H1 (cell line): ENCODE results near the gene PAK5. TPM values are rescaled to one million over a fixed set of nuclear protein-coding genes. Genes with fewer than 3 reads are reported as not detected.
A peak's percentile ranks its signal among the peaks of the same experiment; 100 is the strongest.

Experiments used
- CTCF ChIA-PET: fragments of 300-600 bp; sonication (Branson Sonifier 250); formaldehyde crosslinking; loops from one replicate; lab custom pipeline; 2021; ENCODE audit not compliant: partially characterized antibody; lab: Charles Lee
- POLR2A ChIA-PET: fragments of 300-600 bp; sonication (Branson Sonifier 250); formaldehyde crosslinking; loops from one replicate; lab custom pipeline; 2021; ENCODE audit warnings: inconsistent platforms; ENCODE audit not compliant: partially characterized antibody; lab: Charles Lee
- DNase-seq, 2 experiments: peaks; one replicate each; pipeline versions ENCODE4 v3.0.0 to v3.0.0-alpha.2; 2010 to 2022; ENCODE audit warnings: low spot score in 2 of 2, low read depth in 1 of 2, mixed read lengths in 1 of 2
- FAIRE-seq: peaks from 2 replicates; lab custom pipeline; 2011; peaks lifted over from hg19 to GRCh38; lab: Jason Lieb, UNC
- H2AFZ ChIP-seq: 2 replicates; pipeline ENCODE4 v1.8.1; 2012; ENCODE audit warnings: low read length, inconsistent platforms
- H2AK5ac ChIP-seq: 2 replicates; pipeline ENCODE4 v1.6.1; 2013; ENCODE audit warnings: low read depth, low read length
- H2BK120ac ChIP-seq: replicated peaks from 2 replicates; pipeline ENCODE3; 2013; ENCODE audit warnings: low read depth, low read length, inconsistent platforms
- H2BK12ac ChIP-seq: 2 replicates; pipeline ENCODE4 v1.6.1; 2013; ENCODE audit warnings: low read depth, low read length
- H2BK15ac ChIP-seq: 2 replicates; pipeline ENCODE4 v1.6.1; 2013; ENCODE audit warnings: low read length
- H2BK20ac ChIP-seq: 2 replicates; pipeline ENCODE4 v1.6.1; 2013; ENCODE audit warnings: low read length
- H2BK5ac ChIP-seq: 2 replicates; pipeline ENCODE4 v1.6.1; 2013; ENCODE audit warnings: low read depth, low read length
- H3K14ac ChIP-seq: 2 replicates; pipeline ENCODE4 v1.6.1; 2013; ENCODE audit warnings: inconsistent platforms; ENCODE audit not compliant: insufficient read length
- H3K18ac ChIP-seq: 2 replicates; pipeline ENCODE4 v1.6.1; 2013; ENCODE audit warnings: low read length; ENCODE audit errors: extremely low read depth
- H3K23ac ChIP-seq: 2 replicates; pipeline ENCODE4 v1.6.1; 2013; ENCODE audit warnings: inconsistent platforms; ENCODE audit not compliant: insufficient read length
- H3K23me2 ChIP-seq: 2 replicates; pipeline ENCODE4 v1.6.1; 2013; ENCODE audit warnings: low read depth, low read length
- H3K27ac ChIP-seq: 2 replicates; pipeline ENCODE4 v1.6.1; 2011; ENCODE audit warnings: low read depth, low read length, inconsistent platforms
- H3K27me3 ChIP-seq, 4 experiments: replicated peaks in 1 of 4; 1 replicate in 1 of 4; 2 replicates in 3 of 4; pipeline versions ENCODE4 v1.6.1 to v1.8.1; 2011 to 2013; ENCODE audit warnings: low read length in 3 of 4, mild to moderate bottlenecking in 3 of 4, inconsistent platforms in 2 of 4, mixed read lengths in 2 of 4, moderate library complexity in 1 of 4; ENCODE audit not compliant: control insufficient read depth in 3 of 4, insufficient read depth in 3 of 4; ENCODE audit errors: extremely low read depth in 1 of 4
- H3K36me3 ChIP-seq, 4 experiments: 2 replicates each; pipeline versions ENCODE4 v1.6.1 to v1.8.1; 2011 to 2013; ENCODE audit warnings: mild to moderate bottlenecking in 4 of 4, low read length in 3 of 4, moderate library complexity in 2 of 4, control low read depth in 1 of 4, inconsistent platforms in 1 of 4; ENCODE audit not compliant: insufficient read depth in 4 of 4, control insufficient read depth in 2 of 4
- H3K4ac ChIP-seq: replicated peaks from 2 replicates; pipeline ENCODE3; 2013; ENCODE audit warnings: low read length, low read depth, mixed read lengths, inconsistent platforms; ENCODE audit not compliant: insufficient read length
- H3K4me1 ChIP-seq, 4 experiments: replicated peaks in 1 of 4; 1 replicate in 1 of 4; 2 replicates in 3 of 4; pipeline versions ENCODE4 v1.6.1 to v1.8.1; 2011 to 2013; ENCODE audit warnings: low read length in 3 of 4, inconsistent platforms in 2 of 4, mixed read lengths in 1 of 4; ENCODE audit not compliant: insufficient read depth in 4 of 4, control insufficient read depth in 3 of 4
- H3K4me2 ChIP-seq, 2 experiments: 2 replicates each; pipeline versions ENCODE4 v1.6.1 to v1.8.1; 2011 to 2013; ENCODE audit warnings: low read depth in 2 of 2, low read length in 2 of 2, control low read depth in 1 of 2, inconsistent platforms in 1 of 2, mild to moderate bottlenecking in 1 of 2; ENCODE audit not compliant: insufficient read depth in 1 of 2
- H3K4me3 ChIP-seq, 4 experiments: fragments of 200-600, 300-600 bp in 1 of 4; sonication (generic), shearing (Covaris generic), sonication (Bioruptor Twin) in 1 of 4; 2 replicates each; pipeline versions ENCODE4 v1.5.1 to v1.8.1; 2011 to 2016; ENCODE audit warnings: low read length in 4 of 4, low read depth in 3 of 4, control low read depth in 2 of 4, inconsistent platforms in 2 of 4, mild to moderate bottlenecking in 2 of 4, mixed read lengths in 1 of 4, moderate library complexity in 1 of 4; ENCODE audit not compliant: insufficient read depth in 2 of 4; ENCODE audit errors: extremely low read depth in 1 of 4
- H3K56ac ChIP-seq: replicated peaks from 2 replicates; pipeline ENCODE3; 2013; ENCODE audit warnings: low read depth, mild to moderate bottlenecking, mixed read lengths, low read length, inconsistent platforms; ENCODE audit not compliant: insufficient read length
- H3K79me1 ChIP-seq: 2 replicates; pipeline ENCODE4 v1.6.1; 2013; ENCODE audit warnings: low read depth, low read length, control low read depth
- H3K79me2 ChIP-seq, 2 experiments: 2 replicates each; pipeline versions ENCODE4 v1.6.1 to v1.8.1; 2012 to 2013; ENCODE audit warnings: low read length in 2 of 2, mild to moderate bottlenecking in 2 of 2, inconsistent platforms in 1 of 2; ENCODE audit not compliant: insufficient read depth in 2 of 2, control insufficient read depth in 1 of 2
- H3K9ac ChIP-seq, 4 experiments: replicated peaks in 1 of 4; 1 replicate in 1 of 4; 2 replicates in 3 of 4; pipeline versions ENCODE4 v1.6.1 to v1.8.1; 2011 to 2013; ENCODE audit warnings: low read depth in 3 of 4, low read length in 3 of 4, control low read depth in 2 of 4, mild to moderate bottlenecking in 2 of 4, moderate library complexity in 2 of 4, inconsistent platforms in 1 of 4; ENCODE audit errors: extremely low read depth in 1 of 4
- H3K9me3 ChIP-seq, 2 experiments: 2 replicates each; pipeline versions ENCODE4 v1.6.1 to v1.8.1; 2012 to 2013; ENCODE audit warnings: mild to moderate bottlenecking in 2 of 2, moderate library complexity in 2 of 2, control low read depth in 1 of 2, inconsistent platforms in 1 of 2, low read depth in 1 of 2, low read length in 1 of 2, mixed read lengths in 1 of 2; ENCODE audit not compliant: insufficient read depth in 2 of 2
- H4K20me1 ChIP-seq, 2 experiments: replicated peaks in 1 of 2; 2 replicates each; pipeline versions ENCODE3 to v1.8.1; 2011 to 2013; ENCODE audit warnings: inconsistent platforms in 2 of 2, low read length in 2 of 2, mild to moderate bottlenecking in 1 of 2; ENCODE audit not compliant: insufficient read depth in 2 of 2, control insufficient read depth in 1 of 2
- H4K5ac ChIP-seq: 2 replicates; pipeline ENCODE4 v1.6.1; 2013; ENCODE audit warnings: low read length, low read depth, mixed read lengths, inconsistent platforms; ENCODE audit not compliant: insufficient read length
- H4K8ac ChIP-seq: 2 replicates; pipeline ENCODE4 v1.8.0; 2013; ENCODE audit warnings: mild to moderate bottlenecking, moderate library complexity, low read length, inconsistent platforms; ENCODE audit not compliant: insufficient read depth; ENCODE audit errors: extremely low read depth
- H4K91ac ChIP-seq: replicated peaks from 2 replicates; pipeline ENCODE3; 2013; ENCODE audit warnings: low read length, mixed read lengths, inconsistent platforms; ENCODE audit not compliant: insufficient read length
- GTF2F1 ChIP-seq: IDR thresholded peaks from 2 replicates; pipeline ENCODE4 v1.6.1; 2012; ENCODE audit warnings: low read depth, low read length, improper control_type of control experiment, borderline replicate concordance
- KDM1A ChIP-seq: fragments of 200-600, 300-600 bp; sonication (generic); IDR thresholded peaks from 2 replicates; pipeline ENCODE4 v1.7.1; 2016; ENCODE audit warnings: mild to moderate bottlenecking, low read length, borderline replicate concordance
- SIN3A ChIP-seq, 2 experiments: IDR thresholded peaks in 1 of 2; conservative IDR thresholded peaks in 1 of 2; 2 replicates each; pipeline ENCODE4 v1.6.1; 2011 to 2012; ENCODE audit warnings: low read length in 2 of 2, improper control_type of control experiment in 1 of 2, low read depth in 1 of 2, mild to moderate bottlenecking in 1 of 2
- WGBS, 2 experiments: shearing (Covaris generic) in 1 of 2; methylation state at CpG; one replicate each; pipeline versions ENCODE4 v1.1.6 to v1.1.7; 2013 to 2015; ENCODE audit warnings: low lambda C conversion rate in 2 of 2, mixed read lengths in 2 of 2, inconsistent platforms in 1 of 2, low coverage in 1 of 2, missing lambda C conversion rate in 1 of 2; ENCODE audit not compliant: insufficient replicate concordance in 2 of 2, insufficient coverage in 1 of 2, insufficient read length in 1 of 2; ENCODE audit errors: extremely low coverage in 1 of 2, missing lambda C conversion rate in 1 of 2; 5-methylcytosine and 5-hydroxymethylcytosine counted together
- polyA plus RNA-seq, 7 experiments: library from polyadenylated mRNA; depleted of rRNA in 3 of 7; stranded (reverse) in 5 of 7; unstranded in 2 of 7; fragments of >200 nt in 5 of 7; fragments of 200-250 nt in 2 of 7; gene quantifications; 1 replicate in 5 of 7; 2 replicates in 1 of 7; 4 replicates in 1 of 7; pipeline versions ENCODE4 v1.2.1 to v1.2.3, GENCODE V29; 2011 to 2013; ENCODE audit warnings: missing spikeins in 2 of 7, mixed read lengths in 2 of 7
- total RNA-seq: library from RNA; stranded (reverse); fragmentation: NEBNext Ultra II Directional; extraction: Animal tissue kit (Norgen Biotek cat#: 25700); gene quantifications from 2 replicates; pipeline ENCODE4 v1.2.1, GENCODE V29; 2021

Gene PAK5
- total and polyA plus RNA-seq, 2 of the 8 experiments (the other 6 are each of a cell fraction or from before 2014, with no cell fraction given): 0.54 to 0.80 TPM

GRCh38 chr20:9495701-9496100 is 343.2 kb downstream of the PAK5 start:
- Histone ChIP-seq H4K5ac (no peak overlapping the region), H4K20me1 (no peaks in the 10 kb centered on the region), H3K9ac (no peak overlapping the region), H3K18ac (no peak overlapping the region), H3K23ac (no peak overlapping the region), H3K79me2 (no peaks in the 10 kb centered on the region), H3K27me3 (no peaks in the 10 kb centered on the region), H2BK5ac (no peak overlapping the region), H4K91ac (no peak overlapping the region), H2BK15ac (no peak overlapping the region), H3K36me3 (no peaks in the 10 kb centered on the region), H2BK120ac (no peak overlapping the region), H2BK12ac (no peak overlapping the region), H2AFZ (no peak overlapping the region), H3K4me2 (no peak overlapping the region), H3K9me3 (no peaks in the 10 kb centered on the region; a peak in 1 of 4 replicates), H3K4me1 (no peaks in the 10 kb centered on the region), H3K27ac (0 out of 2 replicates have a peak overlapping the region, but pooled peaks have one; percentile 30), H3K4me3 (no peak overlapping the region), H2BK20ac (no peak overlapping the region), H3K56ac (no peak overlapping the region), H3K4ac (no peak overlapping the region), H3K23me2 (no peaks in the 10 kb centered on the region), H4K8ac (no peak overlapping the region), H3K14ac (no peak overlapping the region), H2AK5ac (no peak overlapping the region), H3K79me1 (no peaks in the 10 kb centered on the region)
- no peak for TF ChIP-seq GTF2F1
- no peak for TF ChIP-seq SIN3A (conservative IDR thresholded peaks at IDR 0.05 in 1 of 2, IDR thresholded peaks at IDR 0.05 in 1 of 2; ENCODE audit: low read depth in 1 of 2, low read length in 2 of 2)
- no peak for TF ChIP-seq KDM1A
- 78% methylated on average over 2 of the region's 2 CpGs; no CpG with 5 or more reads in 1 of the 2 experiments for WGBS, 2 experiments
- DNase-seq (no peak), FAIRE-seq (no peak)
- ChIA-PET CTCF (interaction anchor here (1.5 to 3.7 kb wide), 5 partner anchors 8 to 88 kb away, joined by 3 to 16 read pairs (median 8); no protein-coding TSS in a partner anchor), POLR2A (no interaction called here)
